HepG2 (cell line): ENCODE data around the gene GADD45A. TPM values are rescaled to one million over a fixed set of nuclear protein-coding genes. Genes with fewer than 3 reads are reported as not detected.

Experiments
- DMAP1 ChIP-seq: IDR thresholded peaks from 2 replicates; pipeline ENCODE4 v1.6.1; 2016
- MAFK ChIP-seq, 2 experiments: IDR thresholded peaks in 1 of 2; conservative IDR thresholded peaks in 1 of 2; 2 replicates each; pipeline ENCODE4 v1.6.1; 2011; ENCODE audit warnings: improper control_type of control experiment in 2 of 2, low read length in 2 of 2
- MXI1 ChIP-seq: IDR thresholded peaks from 3 replicates; pipeline ENCODE4 v1.6.1; 2012; ENCODE audit warnings: low read depth, low read length, inconsistent platforms, borderline replicate concordance
- RBFOX2 ChIP-seq: fragments of 200-400 bp; formaldehyde crosslinking; IDR thresholded peaks from 2 replicates; pipeline ENCODE4 v1.6.1; 2017; ENCODE audit warnings: low read depth, mild to moderate bottlenecking, low read length
- TOPORS ChIP-seq: sonication (generic); formaldehyde crosslinking; IDR thresholded peaks from 2 replicates; pipeline ENCODE4 v1.8.0; 2023; ENCODE audit warnings: mild to moderate bottlenecking, missing genetic modification reagents
- ZNF276 ChIP-seq: sonication (generic); formaldehyde crosslinking; IDR thresholded peaks from 2 replicates; pipeline ENCODE4 v1.4.0; 2020; ENCODE audit warnings: mild to moderate bottlenecking, low read depth, missing genetic modification reagents
- ZNF7 ChIP-seq: IDR thresholded peaks from 2 replicates; pipeline ENCODE4 v1.6.1; 2016; ENCODE audit warnings: missing biosample characterization, missing genetic modification reagents
- ZNF737 ChIP-seq: sonication (generic); formaldehyde crosslinking; IDR thresholded peaks from 2 replicates; pipeline ENCODE4 v1.5.0; 2020; ENCODE audit warnings: missing genetic modification reagents, mild to moderate bottlenecking, borderline replicate concordance
- ZNF800 ChIP-seq: sonication (generic); formaldehyde crosslinking; IDR thresholded peaks from 2 replicates; pipeline ENCODE4 v1.4.0; 2020; ENCODE audit warnings: missing genetic modification reagents
- polyA plus RNA-seq, 8 experiments: library from polyadenylated mRNA; depleted of rRNA in 3 of 8; stranded (reverse) in 7 of 8; unstranded in 1 of 8; fragments of >200 nt; fragmentation: Illumina TruSeq in 4 of 8; extraction: Trizol in 4 of 8; gene quantifications; 2 replicates each; pipeline versions ENCODE4 v1.2.1 to v1.2.3, GENCODE V29; 2011 to 2016; ENCODE audit warnings: low read depth in 4 of 8, missing spikeins in 1 of 8, mixed read lengths in 1 of 8; ENCODE audit not compliant: insufficient read depth in 1 of 8
- total RNA-seq, 5 experiments: library from RNA; depleted of rRNA; stranded (reverse); fragments of >200 nt; fragmentation: Illumina TruSeq; extraction: Trizol; gene quantifications; 2 replicates each; pipeline ENCODE4 v1.2.3, GENCODE V29; 2016; ENCODE audit warnings: low read depth in 1 of 5
- TF ChIP-seq, protein P1 (sequence below): sonication (generic); formaldehyde crosslinking; IDR thresholded peaks from 2 replicates; pipeline ENCODE4 v1.4.0; 2020; ENCODE audit warnings: missing genetic modification reagents

GADD45A gene
- total and polyA plus RNA-seq, 2 of the 13 experiments (the other 11 are each of a cell fraction or from before 2014, with no cell fraction given), result 33.2 to 46.2 TPM

DNA sequence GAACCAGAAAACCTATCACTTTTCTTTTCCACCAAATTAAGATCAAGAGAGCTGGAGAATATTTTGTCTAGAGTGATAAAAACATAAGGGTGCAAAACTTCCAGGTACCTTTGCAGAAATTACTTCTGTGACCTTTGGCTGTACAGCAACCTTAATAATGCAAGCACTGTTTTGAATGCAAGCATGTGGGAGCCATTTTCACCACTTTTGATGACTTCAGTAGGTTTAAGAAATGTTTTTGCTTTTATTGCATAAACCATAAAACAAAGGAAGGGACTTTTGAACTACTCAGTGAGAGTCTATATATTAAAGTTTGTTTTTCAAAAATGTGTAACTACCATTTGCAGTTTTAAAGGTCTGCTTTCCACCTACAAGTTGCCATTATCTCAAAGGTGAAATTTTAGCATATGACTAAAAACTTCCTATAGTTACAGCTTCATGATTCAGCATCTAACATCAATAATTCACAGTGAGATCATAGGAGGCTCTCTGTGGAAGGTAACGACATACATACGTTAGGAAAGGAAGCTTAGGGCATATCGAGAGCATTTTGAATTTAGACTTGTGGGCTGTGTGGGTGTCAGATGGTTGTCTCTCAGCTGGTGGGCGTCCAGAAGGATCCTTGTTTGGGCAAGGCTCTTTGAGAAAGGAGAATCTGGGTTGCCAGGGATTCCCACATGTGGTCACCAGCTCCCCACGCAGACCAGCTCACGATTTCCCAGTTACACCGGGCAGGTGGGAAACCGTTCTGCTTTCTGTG lies 1.1 kb upstream of the GADD45A start (continued):
- TF ChIP-seq MXI1, result no peak
- 0 out of 4 replicates have a peak, but pooled peaks of 1 of the 2 experiments have one; percentile 0 for TF ChIP-seq MAFK (conservative IDR thresholded peaks at IDR 0.05 in 1 of 2, IDR thresholded peaks at IDR 0.05 in 1 of 2; ENCODE audit: low read length in 2 of 2)
- TF ChIP-seq RBFOX2, result peak; percentile 30; the same call in 1 of the 2 replicates
- TF ChIP-seq, protein P1, sequence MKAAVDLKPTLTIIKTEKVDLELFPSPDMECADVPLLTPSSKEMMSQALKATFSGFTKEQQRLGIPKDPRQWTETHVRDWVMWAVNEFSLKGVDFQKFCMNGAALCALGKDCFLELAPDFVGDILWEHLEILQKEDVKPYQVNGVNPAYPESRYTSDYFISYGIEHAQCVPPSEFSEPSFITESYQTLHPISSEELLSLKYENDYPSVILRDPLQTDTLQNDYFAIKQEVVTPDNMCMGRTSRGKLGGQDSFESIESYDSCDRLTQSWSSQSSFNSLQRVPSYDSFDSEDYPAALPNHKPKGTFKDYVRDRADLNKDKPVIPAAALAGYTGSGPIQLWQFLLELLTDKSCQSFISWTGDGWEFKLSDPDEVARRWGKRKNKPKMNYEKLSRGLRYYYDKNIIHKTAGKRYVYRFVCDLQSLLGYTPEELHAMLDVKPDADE (CRISPR knock-in tag), result no peak
- 0 out of 2 replicates have a peak, but pooled peaks have one; percentile 13 for TF ChIP-seq ZNF800
- no peak for TF ChIP-seq ZNF737 (CRISPR knock-in tag)
- no peak for TF ChIP-seq TOPORS (CRISPR knock-in tag)
- no peak for TF ChIP-seq ZNF276
- TF ChIP-seq ZNF7 (CRISPR knock-in tag), result no peak
- TF ChIP-seq DMAP1, result peak; percentile 8; the same call in 1 of the 2 replicates
